Coronary artery (tissue), 2 donors: ENCODE data around the gene NTPCR.

Experiments
- DNase-seq: peaks from one replicate; pipeline ENCODE4 v3.0.0-alpha.2; 2017; ENCODE audit warnings: low spot score
- H3K27ac ChIP-seq, 2 donors: fragments of 200-600 bp; sonication (generic); one replicate each; pipeline ENCODE4 v1.5.1; 2016 to 2019
- H3K4me3 ChIP-seq: fragments of 200-600 bp; sonication (generic); 2 replicates; pipeline ENCODE4 v1.5.1; 2016; ENCODE audit warnings: mild to moderate bottlenecking, moderate library complexity
- CTCF ChIP-seq: fragments of 200-600 bp; sonication (generic); IDR thresholded peaks from one replicate; pipeline ENCODE4 v1.5.1; 2019; ENCODE audit warnings: antibody characterized with exemption

The NTPCR gene

GRCh38 chr1:232952514-232953499 lies 2.4 kb downstream of the NTPCR start:
- no peak overlapping the region for H3K27ac ChIP-seq
- H3K4me3 ChIP-seq = no peak overlapping the region
- TF ChIP-seq CTCF = peak; percentile 35
- no peak for DNase-seq

- no peak for TF ChIP-seq CTCF
- Histone ChIP-seq H3K4me3 (no peak overlapping the region), H3K27ac (no peak overlapping the region)
- no peak for DNase-seq
These were observed 4.4 kb downstream of the NTPCR start for GRCh38 chr1:232954594-232955365.

GRCh38 chr1:232956081-232956480 lies 5.7 kb downstream of the NTPCR start:
- no peak for DNase-seq
- no peak for TF ChIP-seq CTCF
- no peak overlapping the region for H3K4me3 ChIP-seq
- H3K27ac ChIP-seq = no peak overlapping the region

- H3K27ac ChIP-seq = no peak overlapping the region
- DNase-seq = no peak
- no peak for TF ChIP-seq CTCF
- H3K4me3 ChIP-seq = no peak overlapping the region
These were observed 7.7 kb downstream of the NTPCR start for GRCh38 chr1:232958067-232958466.

- no peak for DNase-seq
- H3K27ac ChIP-seq = peak overlapping the region in 1 of 2 donors; percentile 9
- TF ChIP-seq CTCF = no peak
- H3K4me3 ChIP-seq = peak overlapping the region; percentile 23
These were observed 12.6 kb downstream of the NTPCR start for GRCh38 chr1:232962761-232963745.

GRCh38 chr1:232964601-232965000 lies 14.2 kb downstream of the NTPCR start:
- no peak for DNase-seq
- Histone ChIP-seq H3K27ac (no peak overlapping the region), H3K4me3 (no peak overlapping the region)
- no peak for TF ChIP-seq CTCF
